Caco-2 (cell line): ENCODE measurements around the gene RNU6-9. TPM values are rescaled to one million over a fixed set of nuclear protein-coding genes. Genes with fewer than 3 reads are reported as not detected.

ENCODE experiments used
- BruUV-seq: library from RNA; stranded (reverse); fragments of 400-500 nt; replicated peaks from 2 replicates; lab custom pipeline; 2021; lab: Mats Ljungman, UMichigan
- CTCF ChIA-PET: fragments of 300-600 bp; sonication (Branson Sonifier 250); formaldehyde crosslinking; loops from one replicate; lab custom pipeline; 2022; ENCODE audit warnings: antibody characterized with exemption; lab: Charles Lee
- POLR2A ChIA-PET: fragments of 300-600 bp; sonication (Branson Sonifier 250); formaldehyde crosslinking; loops from one replicate; lab custom pipeline; 2022; ENCODE audit warnings: antibody characterized with exemption; lab: Charles Lee
- DNase-seq, 2 experiments: peaks; one replicate each; pipeline versions ENCODE4 v3.0.0 to v3.0.0-alpha.2; 2020 to 2022
- H3K27me3 ChIP-seq: replicated peaks from 2 replicates; pipeline ENCODE4 v1.6.0; 2011; ENCODE audit warnings: low read length; ENCODE audit not compliant: control insufficient read depth, insufficient read depth
- H3K36me3 ChIP-seq: 2 replicates; pipeline ENCODE4 v1.5.1; 2011; ENCODE audit warnings: low read length; ENCODE audit not compliant: control insufficient read depth, insufficient read depth
- H3K4me1 ChIP-seq: fragments of 250-450 bp; sonication (Bioruptor Pico); 2 replicates; pipeline ENCODE4 v1.5.1; 2020; ENCODE audit warnings: mild to moderate bottlenecking
- H3K4me3 ChIP-seq: 2 replicates; pipeline ENCODE4 v1.5.1; 2011; ENCODE audit warnings: low read depth, mild to moderate bottlenecking, control low read depth, low read length
- H3K9me3 ChIP-seq: fragments of 250-450 bp; sonication (Bioruptor Pico); 2 replicates; pipeline ENCODE4 v1.5.1; 2020; ENCODE audit warnings: mild to moderate bottlenecking, moderate library complexity
- H3K27ac Mint-ChIP-seq: one replicate; pipeline ENCODE4 v1.8.0; 2022; ENCODE audit warnings: mixed read lengths; ENCODE audit not compliant: unreplicated experiment
- H3K27me3 Mint-ChIP-seq: one replicate; pipeline ENCODE4 v1.8.0; 2022; ENCODE audit warnings: mixed read lengths; ENCODE audit not compliant: insufficient read depth, unreplicated experiment
- H3K36me3 Mint-ChIP-seq: one replicate; pipeline ENCODE4 v1.8.0; 2022; ENCODE audit warnings: mild to moderate bottlenecking, mixed read lengths; ENCODE audit not compliant: insufficient read depth, unreplicated experiment
- H3K4me1 Mint-ChIP-seq: one replicate; pipeline ENCODE4 v1.8.0; 2022; ENCODE audit warnings: low read depth, mixed read lengths; ENCODE audit not compliant: unreplicated experiment
- H3K4me3 Mint-ChIP-seq: one replicate; pipeline ENCODE4 v1.8.0; 2022; ENCODE audit warnings: mild to moderate bottlenecking, moderate library complexity, mixed read lengths; ENCODE audit not compliant: unreplicated experiment
- H3K9me3 Mint-ChIP-seq: one replicate; pipeline ENCODE4 v1.8.0; 2022; ENCODE audit warnings: mixed read lengths; ENCODE audit not compliant: unreplicated experiment
- CTCF ChIP-seq, 2 experiments: fragments of 200-600 bp in 1 of 2; IDR thresholded peaks; 1 replicate in 1 of 2; 2 replicates in 1 of 2; pipeline versions ENCODE4 v1.5.1 to v1.8.0; 2011 to 2022; ENCODE audit warnings: antibody characterized with exemption in 1 of 2, control low read depth in 1 of 2, inconsistent platforms in 1 of 2, low read depth in 1 of 2, low read length in 1 of 2, mild to moderate bottlenecking in 1 of 2, moderate library complexity in 1 of 2; ENCODE audit not compliant: insufficient read depth in 1 of 2, severe bottlenecking in 1 of 2, unreplicated experiment in 1 of 2
- intact Hi-C: fragments of 100-400 bp; cut with micrococcal nuclease; formaldehyde crosslinking; loops from one replicate; pipeline ENCODE4 v1.10.0; 2022; ENCODE audit not compliant: unreplicated experiment
- total RNA-seq: library from RNA; stranded (reverse); gene quantifications from 2 replicates; pipeline ENCODE4 v1.2.3, GENCODE V29; 2022

RNU6-9 gene
- total RNA-seq, 1 experiment from 2014 or later: not detected

GRCh38 chr19:866769-867300, 26.4 kb upstream of the RNU6-9 start:
- ChIA-PET POLR2A (no interaction called here), CTCF (no interaction called here)
- Mint-ChIP-seq H3K9me3 (no peaks in the 10 kb centered on the region), H3K4me3 (no peak overlapping the region), H3K27me3 (no peaks in the 10 kb centered on the region), H3K36me3 (peaks cover 84% of the 10 kb centered on the region), H3K27ac (peak overlapping the region; percentile 57), H3K4me1 (no peaks in the 10 kb centered on the region)
- TF ChIP-seq CTCF (IDR thresholded peaks at IDR 0.05; ENCODE audit: insufficient read depth in 1 of 2, low read depth in 1 of 2, low read length in 1 of 2, severe bottlenecking in 1 of 2, unreplicated experiment in 1 of 2): no peak
- Histone ChIP-seq H3K27me3 (no peaks in the 10 kb centered on the region), H3K9me3 (no peaks in the 10 kb centered on the region), H3K36me3 (peaks cover 6% of the 10 kb centered on the region), H3K4me1 (no peaks in the 10 kb centered on the region; the same call in 1 of the 2 replicates), H3K4me3 (no peak overlapping the region)
- intact Hi-C loops: loop anchor here (10.0 kb wide), 1 partner anchor 92 kb away; no protein-coding TSS in a partner anchor
- no TSS peak for BruUV-seq
- no peak for DNase-seq

- H3K4me1 ChIP-seq: no peaks in the 10 kb centered on the region; the same call in 1 of the 2 replicates
- BruUV-seq: no TSS peak
- no peaks in the 10 kb centered on the region for H3K4me1 Mint-ChIP-seq
- no peaks in the 10 kb centered on the region for H3K27me3 ChIP-seq
- DNase-seq: no peak
- CTCF ChIA-PET: no interaction called here
- H3K36me3 ChIP-seq: peaks cover 6% of the 10 kb centered on the region
- H3K27me3 Mint-ChIP-seq: no peaks in the 10 kb centered on the region
- POLR2A ChIA-PET: no interaction called here
- TF ChIP-seq CTCF (IDR thresholded peaks at IDR 0.05; ENCODE audit: insufficient read depth in 1 of 2, low read depth in 1 of 2, low read length in 1 of 2, severe bottlenecking in 1 of 2, unreplicated experiment in 1 of 2): no peak
- H3K9me3 ChIP-seq: no peaks in the 10 kb centered on the region
- H3K9me3 Mint-ChIP-seq: no peaks in the 10 kb centered on the region
- intact Hi-C loops: loop anchor here (10.0 kb wide), 1 partner anchor 93 kb away; no protein-coding TSS in a partner anchor
- no peak overlapping the region for H3K4me3 ChIP-seq
- peaks cover 84% of the 10 kb centered on the region for H3K36me3 Mint-ChIP-seq
- no peak overlapping the region for H3K4me3 Mint-ChIP-seq
- H3K27ac Mint-ChIP-seq: peak overlapping the region; percentile 57
Measured at GRCh38 chr19:867301-867793, 25.9 kb upstream of the RNU6-9 start.

DNA sequence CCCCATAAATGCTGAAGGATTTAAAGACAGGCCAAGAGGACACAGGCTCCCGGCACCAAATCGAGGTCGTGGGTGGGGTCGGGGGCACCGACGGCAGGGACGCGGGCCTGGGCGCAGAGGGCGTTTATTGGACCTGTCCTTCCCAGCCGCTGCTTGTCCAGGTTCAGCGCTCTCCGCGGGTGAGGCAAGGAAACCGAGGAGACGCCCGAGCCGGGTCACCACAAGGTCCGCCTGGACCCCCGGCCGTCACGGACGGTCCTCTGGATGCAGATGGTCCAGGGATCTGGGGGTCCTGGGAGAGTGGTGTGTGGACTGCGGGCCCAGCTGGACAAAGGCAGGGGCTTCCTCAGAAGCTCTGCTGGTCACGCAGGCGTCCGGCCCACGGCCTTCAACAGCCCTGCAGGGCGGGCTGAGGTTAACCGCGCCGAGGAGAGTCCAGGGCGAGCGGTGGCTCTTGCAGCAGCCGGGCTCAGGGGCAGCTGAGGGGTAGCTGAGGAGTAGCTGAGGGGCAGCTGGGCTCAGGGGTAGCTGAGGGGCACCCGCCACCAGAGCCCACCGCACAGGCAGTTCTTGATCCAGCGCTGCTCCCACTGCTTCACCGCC, 25.3 kb upstream of the RNU6-9 start:
- POLR2A ChIA-PET: no interaction called here
- Mint-ChIP-seq H3K36me3 (peaks cover 85% of the 10 kb centered on the region), H3K27me3 (no peaks in the 10 kb centered on the region), H3K9me3 (no peaks in the 10 kb centered on the region), H3K4me1 (no peaks in the 10 kb centered on the region), H3K27ac (peak overlapping the region; percentile 57), H3K4me3 (no peak overlapping the region)
- H3K27me3 ChIP-seq: no peaks in the 10 kb centered on the region
- H3K9me3 ChIP-seq: no peaks in the 10 kb centered on the region
- no peak for DNase-seq
- no peaks in the 10 kb centered on the region; the same call in 1 of the 2 replicates for H3K4me1 ChIP-seq
- H3K4me3 ChIP-seq: no peak overlapping the region
- no peak for TF ChIP-seq CTCF (IDR thresholded peaks at IDR 0.05; ENCODE audit: insufficient read depth in 1 of 2, low read depth in 1 of 2, low read length in 1 of 2, severe bottlenecking in 1 of 2, unreplicated experiment in 1 of 2)
- BruUV-seq: no TSS peak
- CTCF ChIA-PET: no interaction called here
- peaks cover 6% of the 10 kb centered on the region for H3K36me3 ChIP-seq
- intact Hi-C loops: loop anchor here (10.0 kb wide), 1 partner anchor 93 kb away; no protein-coding TSS in a partner anchor
